H1 (cell line): ENCODE measurements around the gene ORAI1. TPM values are rescaled to one million over a fixed set of nuclear protein-coding genes. Genes with fewer than 3 reads are reported as not detected.

Experiments used
- BACH1 ChIP-seq: IDR thresholded peaks from 2 replicates; pipeline ENCODE4 v1.6.1; 2012; ENCODE audit warnings: low read length, improper control_type of control experiment
- BCL11A ChIP-seq, 2 experiments: IDR thresholded peaks; one replicate each; pipeline ENCODE4 v1.6.1; 2011; ENCODE audit warnings: low read depth in 2 of 2, low read length in 2 of 2, mild to moderate bottlenecking in 2 of 2
- CEBPB ChIP-seq: IDR thresholded peaks from 2 replicates; pipeline ENCODE4 v1.6.1; 2012; ENCODE audit warnings: low read depth, low read length
- POLR2AphosphoS5 ChIP-seq: IDR thresholded peaks from 2 replicates; pipeline ENCODE4 v1.6.1; 2011; ENCODE audit warnings: low read depth, low read length
- RNF2 ChIP-seq: fragments of 200-900, 300-1000 bp; sonication (generic); IDR thresholded peaks from 2 replicates; pipeline ENCODE4 v1.7.1; 2016; ENCODE audit warnings: borderline replicate concordance, low read depth, mild to moderate bottlenecking, antibody characterized with exemption, low read length; ENCODE audit not compliant: poor library complexity, severe bottlenecking; ENCODE audit errors: missing control alignments
- SRF ChIP-seq: IDR thresholded peaks from 2 replicates; pipeline ENCODE4 v1.6.1; 2011; ENCODE audit warnings: mild to moderate bottlenecking, low read depth, low read length, moderate library complexity
- TAF7 ChIP-seq: optimal IDR thresholded peaks from 2 replicates; pipeline ENCODE3; 2011; ENCODE audit warnings: low read depth, mild to moderate bottlenecking, inconsistent platforms, low read length, moderate library complexity, borderline replicate concordance
- TBP ChIP-seq: IDR thresholded peaks from 2 replicates; pipeline ENCODE4 v1.6.1; 2011; ENCODE audit warnings: low read depth, low read length, improper control_type of control experiment
- TCF12 ChIP-seq: IDR thresholded peaks from 2 replicates; pipeline ENCODE4 v1.6.1; 2011; ENCODE audit warnings: low read depth, mild to moderate bottlenecking, low read length
- USF2 ChIP-seq: IDR thresholded peaks from 2 replicates; pipeline ENCODE4 v1.6.1; 2011; ENCODE audit warnings: low read length, improper control_type of control experiment
- polyA plus RNA-seq, 7 experiments: library from polyadenylated mRNA; depleted of rRNA in 3 of 7; stranded (reverse) in 5 of 7; unstranded in 2 of 7; fragments of >200 nt in 5 of 7; fragments of 200-250 nt in 2 of 7; gene quantifications; 1 replicate in 5 of 7; 2 replicates in 1 of 7; 4 replicates in 1 of 7; pipeline versions ENCODE4 v1.2.1 to v1.2.3, GENCODE V29; 2011 to 2013; ENCODE audit warnings: missing spikeins in 2 of 7, mixed read lengths in 2 of 7
- total RNA-seq: library from RNA; stranded (reverse); fragmentation: NEBNext Ultra II Directional; extraction: Animal tissue kit (Norgen Biotek cat#: 25700); gene quantifications from 2 replicates; pipeline ENCODE4 v1.2.1, GENCODE V29; 2021

The ORAI1 gene
- total and polyA plus RNA-seq, 2 of the 8 experiments (the other 6 are each of a cell fraction or from before 2014, with no cell fraction given), result 29.9 to 71.5 TPM

GRCh38 chr12:121576851-121577391, 49.4 kb upstream of the ORAI1 start (continued):
- no peak for TF ChIP-seq TAF7
- no peak for TF ChIP-seq RNF2
- no peak for TF ChIP-seq SRF
- TF ChIP-seq CEBPB, result no peak
- no peak for TF ChIP-seq BCL11A (IDR thresholded peaks at IDR 0.05; ENCODE audit: low read depth in 2 of 2, low read length in 2 of 2)
- peak; percentile 80 for TF ChIP-seq TBP
- TF ChIP-seq POLR2AphosphoS5, result peak; percentile 32; the same call in 1 of the 2 replicates
- TF ChIP-seq USF2, result no peak
- TF ChIP-seq TCF12, result no peak
- no peak for TF ChIP-seq BACH1
